HG02571 (cell line): ENCODE results near the gene NAALADL2.
"Not testable (repeated sequence)": the region's sequence is repeated elsewhere in the genome, so short reads cannot be mapped to it uniquely, and the experiment has no call there.

Experiments
- ATAC-seq: cut with Tn5 transposase; IDR thresholded peaks from one replicate; pipeline ENCODE4 v1.9.1; 2021; ENCODE audit warnings: mild to moderate bottlenecking, moderate library complexity; ENCODE audit not compliant: unreplicated experiment

The NAALADL2 gene

DNA sequence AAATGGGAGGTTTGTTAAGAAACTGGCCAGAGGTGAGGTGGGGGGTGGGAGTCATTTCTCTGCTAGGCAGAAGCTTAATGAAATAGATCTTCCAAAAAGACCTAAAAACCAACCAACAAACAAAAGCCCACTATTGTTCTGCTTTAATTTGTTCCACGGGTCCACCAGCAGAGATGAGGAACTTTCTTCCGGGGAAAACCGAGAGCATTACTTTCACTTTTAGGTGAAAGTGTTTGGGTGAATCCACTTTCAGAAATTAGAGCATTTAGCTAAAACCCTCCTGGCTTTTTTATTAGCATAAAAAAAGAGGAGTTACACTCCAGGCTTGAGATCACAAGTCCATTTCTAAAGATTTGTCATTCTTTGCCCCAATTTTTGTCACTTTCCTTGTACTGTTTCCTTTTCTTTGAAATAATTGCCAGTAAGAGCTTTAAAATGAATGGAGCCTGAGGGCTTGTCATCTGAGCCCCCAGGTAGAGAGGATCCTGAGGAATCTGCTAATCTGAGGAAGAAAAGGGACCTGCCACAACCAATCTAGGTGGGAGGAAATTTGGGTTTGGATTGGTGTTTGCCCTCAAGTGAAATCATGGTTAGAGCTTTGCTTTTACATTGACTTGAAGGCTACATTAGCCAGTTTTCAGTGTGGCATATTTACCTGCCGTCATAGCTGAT is 667.6 kb downstream of the NAALADL2 start:
- ATAC-seq: no peak

DNA sequence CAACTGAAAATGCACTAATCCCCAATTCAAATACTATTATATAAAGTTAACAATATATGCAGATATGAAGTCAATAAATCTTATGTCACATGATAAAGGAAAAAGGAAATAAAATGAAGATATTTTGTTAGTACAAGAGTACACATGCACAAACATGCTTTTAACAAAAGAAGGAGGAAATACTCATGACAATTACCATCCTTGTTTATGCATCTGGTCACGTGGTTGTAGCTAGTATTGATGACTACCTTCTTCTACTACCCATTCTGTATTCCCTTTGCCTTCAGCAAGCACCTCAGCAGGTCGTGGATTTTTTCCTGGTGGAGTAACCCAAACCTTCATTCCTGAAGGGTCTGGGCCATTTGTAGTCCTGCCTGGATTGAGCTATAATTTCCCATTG is 669.6 kb downstream of the NAALADL2 start:
- ATAC-seq: not testable (repeated sequence)

DNA sequence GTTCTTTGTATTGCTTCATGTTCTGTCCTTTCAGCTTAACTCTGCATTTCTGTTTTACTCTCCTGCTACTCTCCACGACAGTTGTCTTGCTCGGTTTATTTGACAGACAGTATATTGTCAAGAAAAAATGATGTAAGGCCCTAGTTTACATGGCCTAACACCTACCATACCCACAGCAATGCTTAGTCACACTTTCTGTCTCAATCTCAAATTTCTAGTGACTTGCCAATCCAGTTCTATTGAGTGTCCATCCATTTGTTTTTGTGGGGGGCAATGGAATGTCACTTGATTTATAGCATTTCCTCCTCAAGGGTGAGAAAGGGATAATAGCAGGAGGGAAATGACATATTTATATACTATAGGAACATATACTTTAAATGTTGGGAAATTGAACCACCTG is 676.2 kb downstream of the NAALADL2 start:
- no peak for ATAC-seq

DNA sequence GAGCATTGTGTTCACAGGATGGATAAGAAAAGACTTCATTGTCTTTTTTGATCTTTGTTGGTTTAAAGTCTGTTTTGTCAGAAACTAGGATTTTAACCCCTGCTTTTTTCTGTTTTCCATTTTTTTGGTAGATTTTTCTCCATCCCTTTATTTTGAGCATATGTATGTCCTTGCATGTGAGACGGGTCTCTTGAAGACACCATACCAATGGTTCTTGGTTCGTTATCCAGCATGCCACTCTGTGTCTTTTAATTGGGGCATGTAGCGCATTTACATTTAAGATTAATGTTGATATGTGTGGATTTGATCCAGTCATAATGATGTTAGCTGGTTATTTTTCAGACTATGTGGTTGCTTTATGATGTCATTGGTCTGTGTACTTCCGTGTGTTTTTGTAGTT is 687.0 kb downstream of the NAALADL2 start:
- ATAC-seq: no peak

DNA sequence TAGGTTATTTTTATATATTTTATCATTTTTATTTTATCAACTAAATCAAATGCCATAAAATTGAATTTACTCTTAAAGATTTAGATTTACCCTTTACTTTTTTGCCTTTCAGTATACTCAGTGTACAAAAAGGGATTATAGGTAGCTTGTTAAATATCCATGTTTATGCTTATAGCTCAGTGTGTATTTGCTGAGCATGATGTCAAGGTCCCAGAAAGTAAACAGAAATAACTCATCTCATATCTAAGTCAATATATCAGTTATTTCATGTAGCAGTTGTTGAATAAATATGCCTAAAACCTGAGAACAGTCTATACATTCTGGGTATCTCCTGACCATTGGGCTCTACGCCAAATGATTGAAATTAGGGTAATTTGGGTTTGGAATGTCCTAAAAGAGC is 693.8 kb downstream of the NAALADL2 start:
- no peak for ATAC-seq

DNA sequence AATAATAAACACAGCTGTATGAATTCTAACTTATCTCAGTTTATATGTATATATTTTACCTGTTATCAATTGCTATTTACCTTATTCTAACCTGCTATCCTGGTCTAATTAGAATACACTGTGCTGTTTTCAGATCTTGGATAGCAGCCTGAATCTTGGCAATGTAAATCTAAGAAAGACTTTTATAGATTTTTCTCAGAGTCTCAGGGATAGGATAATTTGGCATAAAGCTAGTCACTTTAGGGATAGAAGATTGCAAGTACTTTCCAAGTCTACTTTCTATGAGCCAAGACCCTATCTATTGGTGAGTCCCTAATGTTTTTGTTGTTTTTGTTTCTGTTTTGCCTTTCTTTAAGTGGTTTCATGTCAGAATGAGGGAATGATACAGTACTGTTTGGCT is 695.7 kb downstream of the NAALADL2 start:
- no peak for ATAC-seq

DNA sequence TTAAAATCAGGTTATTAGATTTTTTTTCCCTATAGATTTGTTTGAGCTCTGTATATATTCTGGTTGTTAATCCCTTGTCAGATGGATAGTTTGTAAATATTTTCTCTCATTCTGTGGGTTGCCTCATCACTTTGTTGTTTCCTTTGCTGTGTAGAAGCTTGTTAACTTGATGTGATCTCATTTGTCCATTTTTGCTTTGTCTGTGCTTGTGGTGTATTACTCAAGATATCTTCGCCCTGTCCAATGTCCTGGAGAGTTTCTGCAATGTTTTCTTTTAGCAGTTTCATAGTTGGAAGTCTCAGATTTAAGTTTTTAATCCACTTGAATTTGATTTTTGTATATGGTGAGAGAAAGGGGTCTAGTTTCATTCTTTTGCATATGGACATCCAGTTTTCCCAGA is 699.1 kb downstream of the NAALADL2 start:
- ATAC-seq: no peak

DNA sequence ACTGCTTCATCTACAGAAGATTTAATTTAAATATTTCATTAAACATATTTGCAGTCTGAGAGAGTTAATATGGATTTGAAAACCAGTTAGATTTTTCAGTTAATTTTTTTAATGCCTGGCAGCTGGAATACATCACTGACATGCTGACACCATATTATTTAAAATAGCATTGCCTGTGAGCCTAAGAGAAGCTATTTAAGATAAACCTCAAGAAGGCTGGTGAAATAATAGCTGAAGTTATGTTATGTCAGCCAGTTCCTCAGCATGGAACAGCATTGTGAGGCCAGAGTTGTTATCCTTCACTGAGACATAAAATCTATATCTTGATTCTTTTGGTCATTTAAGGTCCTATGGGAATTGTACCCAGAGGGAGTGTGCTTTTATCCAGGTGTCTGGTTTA is 705.2 kb downstream of the NAALADL2 start:
- no peak for ATAC-seq

DNA sequence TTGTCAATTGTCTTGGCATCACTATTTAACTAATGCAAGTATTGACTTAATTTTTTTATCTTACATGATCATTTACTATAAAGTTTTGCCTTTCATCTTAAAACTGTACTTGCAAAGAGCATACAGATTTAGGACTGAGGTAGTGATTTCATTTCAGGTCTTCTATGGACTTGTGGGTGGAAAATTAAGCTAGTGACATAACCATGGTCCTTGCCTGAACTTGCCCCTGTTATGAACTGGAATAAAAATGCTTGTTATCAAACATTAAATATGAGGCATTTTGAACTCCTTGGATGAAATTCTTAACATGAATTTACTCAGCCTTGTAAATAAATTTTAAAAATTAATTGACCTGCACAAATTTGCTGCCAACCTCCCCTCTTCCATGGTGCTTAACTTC is 712.0 kb downstream of the NAALADL2 start:
- ATAC-seq: no peak

DNA sequence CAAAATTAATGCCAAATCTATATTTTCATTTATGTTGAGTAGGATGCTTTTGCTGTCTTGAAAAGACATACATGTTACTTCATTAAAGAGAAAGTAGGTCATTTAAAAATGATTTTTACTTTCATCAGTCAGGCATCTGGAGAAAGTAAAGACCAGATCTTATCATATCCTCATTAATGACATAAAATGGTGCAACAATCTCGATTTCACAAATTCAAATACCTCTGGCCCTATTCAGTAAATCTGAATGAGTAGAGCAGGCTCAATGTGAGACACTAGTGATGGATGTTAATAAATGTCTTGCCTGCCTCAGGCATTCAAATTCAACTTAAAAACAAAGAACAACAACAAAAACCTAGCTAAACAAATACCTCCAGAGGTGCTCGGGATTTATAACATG is 714.1 kb downstream of the NAALADL2 start:
- ATAC-seq: no peak

DNA sequence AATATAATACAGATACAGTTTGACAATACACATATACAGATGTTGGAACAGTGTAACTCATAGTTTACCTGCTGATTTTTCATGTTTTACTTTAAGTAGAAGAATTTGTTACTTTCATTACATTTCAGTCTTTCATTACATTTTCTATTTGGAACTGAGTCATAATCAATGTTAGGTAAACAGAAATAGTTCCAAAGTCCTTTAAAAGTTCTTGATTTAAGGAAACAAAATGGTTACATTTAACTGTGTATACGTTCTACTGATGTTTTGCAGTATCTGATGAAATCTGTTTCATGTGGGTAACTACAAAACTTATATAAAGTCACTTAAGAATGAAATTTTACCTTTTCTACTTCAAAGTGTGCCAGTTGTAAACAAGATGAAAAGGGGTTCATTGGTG is 721.2 kb downstream of the NAALADL2 start:
- no peak for ATAC-seq

DNA sequence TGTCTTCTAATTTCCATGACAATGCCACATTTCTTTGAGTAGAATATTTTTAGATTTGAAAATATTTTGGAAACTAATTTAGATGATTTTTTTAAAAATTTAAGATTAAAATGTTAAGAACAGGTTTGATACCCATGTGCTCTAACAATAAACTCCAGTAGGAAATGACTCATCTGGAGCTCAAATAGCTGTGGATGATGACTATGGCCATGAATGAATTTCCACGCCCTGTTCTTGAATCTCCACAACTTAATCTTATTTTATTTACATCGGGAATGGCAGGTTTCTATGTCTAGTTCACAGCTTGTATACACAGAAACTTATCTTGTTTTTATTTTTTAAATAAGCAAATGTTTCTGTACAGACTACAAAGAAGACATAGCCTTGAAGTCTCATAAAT is 726.8 kb downstream of the NAALADL2 start:
- ATAC-seq: no peak

DNA sequence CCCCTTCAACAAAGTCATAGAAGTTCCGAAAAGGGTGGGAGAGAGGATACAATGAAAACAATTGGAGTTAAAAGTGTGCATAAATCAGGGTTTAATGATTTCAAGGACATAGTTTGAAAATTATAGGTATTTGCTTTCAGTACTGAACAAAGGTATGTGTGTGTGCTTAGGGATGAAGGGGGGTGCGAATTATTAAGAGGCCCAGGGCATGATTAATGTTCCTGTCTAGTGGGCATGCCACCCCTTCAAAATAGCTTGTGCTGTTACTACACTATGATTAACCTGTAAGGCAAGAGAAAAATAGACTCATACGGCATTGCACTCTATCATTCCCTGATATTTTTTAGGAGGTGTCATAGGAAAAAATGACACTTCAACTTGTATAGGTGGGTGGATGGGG is 731.6 kb downstream of the NAALADL2 start:
- no peak for ATAC-seq

DNA sequence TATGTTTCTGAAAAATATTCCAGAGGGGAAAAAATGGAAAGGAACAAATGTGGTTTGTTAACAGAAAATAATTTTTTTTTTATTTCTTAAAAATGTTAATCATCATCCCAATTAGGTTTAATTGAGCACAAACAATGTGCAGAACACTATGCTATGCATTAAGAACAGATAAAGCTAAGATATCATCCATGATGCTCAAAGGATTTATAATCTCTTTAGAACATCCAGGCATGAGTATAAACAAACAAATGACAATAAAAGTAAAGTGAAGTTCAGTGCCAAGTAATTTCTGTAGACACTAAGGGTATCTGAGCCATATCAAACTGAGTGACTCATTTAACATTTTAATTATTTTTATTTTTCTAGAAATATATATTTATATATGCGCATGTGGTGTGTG is 732.2 kb downstream of the NAALADL2 start:
- no peak for ATAC-seq

DNA sequence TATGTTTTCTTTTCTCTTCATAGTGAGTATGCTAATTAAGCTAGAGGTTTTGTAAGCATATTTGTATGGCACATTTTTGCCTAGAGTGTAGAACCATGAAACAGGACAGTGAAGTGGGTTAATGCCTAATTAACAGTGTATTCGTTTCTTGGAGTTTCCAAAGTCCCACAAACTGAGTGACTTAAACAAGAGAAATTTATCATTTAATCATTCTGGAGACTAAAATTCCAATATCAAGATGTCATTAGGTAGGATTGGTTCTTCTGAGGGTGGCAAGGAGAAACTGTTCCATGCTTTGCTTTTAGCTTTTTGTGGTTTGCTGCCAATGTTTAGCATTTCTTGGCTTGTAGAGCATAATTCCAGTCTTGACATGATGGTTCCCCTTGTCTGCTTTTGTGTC is 734.2 kb downstream of the NAALADL2 start:
- ATAC-seq: no peak

DNA sequence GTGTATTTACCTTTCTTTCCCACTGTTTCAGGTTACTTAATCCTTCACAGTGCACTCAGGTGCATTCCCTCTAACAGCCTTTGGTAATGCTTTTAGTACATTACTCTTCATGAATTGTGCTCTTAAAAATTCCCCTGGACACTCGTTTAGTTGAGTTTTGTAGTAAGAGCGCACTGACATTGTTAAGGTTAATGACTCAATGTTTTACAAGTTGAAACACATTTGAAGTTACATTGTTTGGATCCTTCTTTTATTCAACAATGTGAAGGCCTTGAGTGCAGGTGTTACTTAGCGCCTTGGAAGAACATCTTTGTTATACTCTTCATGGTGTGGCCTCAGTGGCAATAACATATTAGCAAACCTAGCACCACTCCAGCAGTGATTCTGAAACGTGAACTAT is 739.6 kb downstream of the NAALADL2 start:
- ATAC-seq: no peak

DNA sequence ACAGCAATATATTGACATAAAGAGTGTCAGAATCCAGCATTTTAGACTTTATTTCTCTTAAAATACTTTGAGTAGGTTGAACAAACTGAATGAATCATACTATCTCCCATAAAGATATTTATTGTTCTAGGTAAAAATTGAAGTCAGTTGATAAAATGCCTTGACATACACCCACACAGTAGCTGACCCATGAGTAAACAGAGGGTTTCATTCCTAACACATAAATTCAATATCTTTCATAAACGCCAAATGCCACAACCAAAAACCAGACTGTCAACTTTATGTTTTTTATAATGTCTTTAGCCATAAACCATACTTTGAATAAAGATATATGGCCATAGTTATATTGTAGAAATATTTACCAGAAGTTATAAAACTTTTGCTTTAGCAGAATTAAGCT is 742.4 kb downstream of the NAALADL2 start:
- ATAC-seq: no peak

DNA sequence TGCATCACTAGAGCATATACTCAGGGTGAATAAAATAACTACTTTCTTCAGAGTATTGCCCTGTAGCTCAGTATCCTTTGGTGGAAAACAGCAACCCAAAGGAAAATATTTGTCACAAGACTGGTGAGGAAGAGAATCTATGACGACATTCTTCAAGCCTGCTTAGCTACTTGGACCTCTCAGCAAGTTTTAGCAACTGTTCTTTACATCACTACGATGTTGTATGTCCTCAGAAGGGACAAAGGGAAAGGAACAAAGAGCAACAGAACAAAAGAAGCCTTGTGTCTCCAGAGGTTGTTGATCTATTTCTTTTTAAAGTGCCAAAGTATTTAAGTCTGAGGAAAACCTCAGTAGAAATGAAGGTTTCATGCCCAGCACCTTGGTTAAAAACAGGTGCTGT is 746.7 kb downstream of the NAALADL2 start:
- ATAC-seq: no peak

DNA sequence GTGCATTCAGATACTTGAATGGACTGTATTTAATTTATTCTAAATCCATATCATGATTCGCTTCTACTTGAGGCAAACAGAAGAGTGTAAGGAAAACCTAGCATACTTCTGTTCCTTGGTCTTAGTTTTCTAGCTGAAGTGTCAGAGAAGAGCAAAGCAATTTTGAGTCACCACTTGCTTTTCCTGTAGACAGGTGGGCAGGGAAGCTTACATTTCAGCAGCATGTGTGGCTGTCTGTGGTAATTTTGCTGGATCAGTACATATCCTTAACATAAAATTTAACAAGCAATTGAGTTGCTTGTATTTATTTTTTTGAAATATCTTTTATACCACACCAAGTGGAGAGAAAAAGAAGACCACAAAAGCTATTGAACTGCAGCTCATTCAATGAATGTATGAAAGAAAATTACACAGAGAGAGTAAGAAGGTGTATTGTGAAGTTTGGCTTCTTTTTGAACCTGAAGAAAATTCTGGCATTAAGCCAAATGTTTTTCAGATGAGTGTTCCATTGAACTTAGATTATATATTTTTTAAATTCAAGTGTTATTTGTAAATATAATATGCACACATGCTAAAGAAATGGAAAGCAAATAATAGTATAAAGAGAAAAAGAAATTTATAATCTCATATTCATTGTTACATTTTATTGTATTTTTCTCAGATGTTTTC is 747.6 kb downstream of the NAALADL2 start:
- no peak for ATAC-seq

DNA sequence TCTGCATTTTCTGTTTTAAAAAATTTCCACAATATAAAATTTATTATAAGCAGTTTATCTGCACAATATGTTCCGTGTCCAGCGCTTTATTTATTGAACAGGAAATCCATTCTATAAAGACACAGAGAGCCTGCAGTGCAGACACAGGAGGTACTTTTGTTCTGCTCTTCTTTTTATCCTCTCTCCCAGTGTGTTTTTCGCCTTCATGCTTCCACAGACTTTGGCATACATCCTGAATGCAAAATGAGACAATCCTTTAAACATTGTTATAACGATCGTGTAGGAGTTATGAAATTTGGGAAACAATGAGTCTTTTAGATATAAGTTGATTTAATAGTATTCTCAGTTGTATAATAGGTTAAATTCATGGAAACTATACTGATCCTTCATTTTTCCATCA is 749.2 kb downstream of the NAALADL2 start:
- no peak for ATAC-seq

DNA sequence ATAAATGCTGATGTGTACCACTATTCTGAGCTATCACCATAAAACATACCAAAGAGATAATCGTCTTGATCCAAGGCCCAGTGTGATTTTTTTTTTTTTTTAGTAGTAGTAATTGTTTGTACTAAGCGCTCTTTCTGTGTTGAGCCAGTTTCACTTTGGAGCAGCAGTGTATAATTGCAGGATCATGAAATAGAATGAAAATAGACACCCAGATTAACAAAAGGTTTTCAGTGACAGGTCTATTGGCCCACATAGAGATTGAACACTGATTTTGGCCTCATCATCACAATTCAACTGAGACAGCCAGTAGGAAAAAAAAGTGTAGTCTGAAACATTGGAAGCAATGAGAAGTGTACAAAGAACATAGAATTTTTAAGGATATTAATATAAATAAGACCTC is 749.8 kb downstream of the NAALADL2 start:
- no peak for ATAC-seq

DNA sequence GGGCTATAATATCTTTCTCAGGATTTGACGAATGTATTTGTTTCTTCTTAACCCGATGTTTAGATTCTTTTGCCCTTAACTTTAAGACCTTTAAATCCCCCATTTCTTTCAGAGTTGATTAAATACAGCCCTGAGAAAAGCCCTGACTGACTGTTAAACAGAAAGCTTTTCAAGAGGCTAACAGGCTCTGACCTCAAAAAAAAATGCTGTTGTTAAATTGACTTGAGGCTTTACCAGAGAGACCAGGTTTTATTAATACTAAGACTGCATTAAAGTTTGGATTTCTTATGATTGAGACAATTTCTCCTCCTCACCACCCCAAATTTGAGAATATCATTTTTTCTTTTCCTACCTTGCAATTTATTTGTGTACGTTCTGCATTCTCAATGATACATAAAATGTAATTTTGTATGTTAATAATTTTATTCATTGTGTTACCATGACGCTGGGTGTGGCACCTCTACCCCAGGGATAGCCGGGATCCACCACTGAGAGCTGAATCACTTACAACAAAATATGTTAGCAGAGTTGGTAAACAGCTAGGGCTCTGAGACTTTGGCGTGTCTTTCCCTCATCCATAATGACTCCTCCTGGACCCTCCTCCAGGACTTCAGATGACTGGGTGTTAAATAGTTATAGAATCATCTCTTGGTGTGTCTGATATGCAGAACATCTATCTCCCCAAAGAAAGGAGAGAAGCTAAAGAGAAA is 753.5 kb downstream of the NAALADL2 start:
- no peak for ATAC-seq
